Parathyroid adenoma (tissue), 2 donors: ENCODE measurements around the gene ZBTB3.
A peak's percentile ranks its signal among the peaks of the same experiment; 100 is the strongest.

Experiments
- H2AFZ ChIP-seq: fragments of 300-600 bp; sonication (generic); one replicate; pipeline ENCODE4 v1.7.0; 2017; ENCODE audit warnings: antibody characterized with exemption, mild to moderate bottlenecking
- H3K27ac ChIP-seq: fragments of 300-600 bp; sonication (generic); one replicate; pipeline ENCODE4 v1.7.0; 2017
- H3K27me3 ChIP-seq: fragments of 300-600 bp; sonication (generic); one replicate; pipeline ENCODE4 v1.7.0; 2017; ENCODE audit warnings: low read length; ENCODE audit not compliant: control insufficient read depth, insufficient read depth
- H3K36me3 ChIP-seq: fragments of 300-600 bp; sonication (generic); one replicate; pipeline ENCODE4 v1.7.0; 2017; ENCODE audit warnings: low read length; ENCODE audit not compliant: control insufficient read depth, insufficient read depth
- H3K4me1 ChIP-seq: fragments of 300-600 bp; sonication (generic); one replicate; pipeline ENCODE4 v1.7.0; 2017; ENCODE audit warnings: control low read depth
- H3K4me2 ChIP-seq: fragments of 300-600 bp; sonication (generic); one replicate; pipeline ENCODE4 v1.7.0; 2017; ENCODE audit warnings: low read length
- H3K4me3 ChIP-seq: fragments of 300-600 bp; sonication (generic); one replicate; pipeline ENCODE4 v1.7.0; 2017; ENCODE audit warnings: low read depth, low read length
- H3K79me2 ChIP-seq: fragments of 300-600 bp; sonication (generic); one replicate; pipeline ENCODE4 v1.7.0; 2017; ENCODE audit warnings: control low read depth
- H3K9ac ChIP-seq: fragments of 300-600 bp; sonication (generic); one replicate; pipeline ENCODE4 v1.7.0; 2017; ENCODE audit warnings: mild to moderate bottlenecking
- H3K9me3 ChIP-seq: fragments of 300-600 bp; sonication (generic); one replicate; pipeline ENCODE4 v1.7.0; 2017; ENCODE audit warnings: low read length; ENCODE audit not compliant: control insufficient read depth
- TF ChIP-seq, protein P1 (sequence below): fragments of 300-600 bp; sonication (generic); IDR thresholded peaks from one replicate; pipeline ENCODE4 v1.7.0; 2017; ENCODE audit warnings: antibody characterized with exemption, mild to moderate bottlenecking
- donor health status: primary hyperparathyroidism.

ZBTB3 gene

DNA sequence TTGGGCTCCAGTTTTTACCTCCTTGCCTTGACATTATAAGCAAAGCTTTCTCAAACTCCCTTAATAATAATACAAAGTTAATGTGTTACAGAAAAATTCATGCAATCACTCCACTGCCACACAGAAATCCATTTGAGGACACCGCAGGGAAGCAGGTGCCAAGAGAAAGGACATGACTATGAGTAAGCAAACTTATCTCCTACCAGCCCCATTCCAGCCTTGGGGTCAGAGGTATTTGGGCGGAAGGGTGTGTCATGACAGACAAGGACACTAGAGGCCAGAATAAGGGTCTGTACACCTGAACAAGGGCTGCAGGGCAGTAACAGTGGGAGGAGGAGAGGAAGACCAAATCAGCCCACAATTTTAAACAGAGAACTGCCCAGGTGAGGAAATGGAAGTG lies 40.6 kb downstream of the ZBTB3 start:
- Histone ChIP-seq H3K4me3 (no peak overlapping the region), H3K27ac (no peak overlapping the region), H3K4me1 (peaks cover 2% of the 10 kb centered on the region), H3K27me3 (no peaks in the 10 kb centered on the region), H3K4me2 (no peak overlapping the region), H3K36me3 (no peaks in the 10 kb centered on the region), H3K9ac (no peak overlapping the region), H2AFZ (no peak overlapping the region), H3K79me2 (peaks cover 3% of the 10 kb centered on the region), H3K9me3 (no peaks in the 10 kb centered on the region)
- TF ChIP-seq, protein P1, sequence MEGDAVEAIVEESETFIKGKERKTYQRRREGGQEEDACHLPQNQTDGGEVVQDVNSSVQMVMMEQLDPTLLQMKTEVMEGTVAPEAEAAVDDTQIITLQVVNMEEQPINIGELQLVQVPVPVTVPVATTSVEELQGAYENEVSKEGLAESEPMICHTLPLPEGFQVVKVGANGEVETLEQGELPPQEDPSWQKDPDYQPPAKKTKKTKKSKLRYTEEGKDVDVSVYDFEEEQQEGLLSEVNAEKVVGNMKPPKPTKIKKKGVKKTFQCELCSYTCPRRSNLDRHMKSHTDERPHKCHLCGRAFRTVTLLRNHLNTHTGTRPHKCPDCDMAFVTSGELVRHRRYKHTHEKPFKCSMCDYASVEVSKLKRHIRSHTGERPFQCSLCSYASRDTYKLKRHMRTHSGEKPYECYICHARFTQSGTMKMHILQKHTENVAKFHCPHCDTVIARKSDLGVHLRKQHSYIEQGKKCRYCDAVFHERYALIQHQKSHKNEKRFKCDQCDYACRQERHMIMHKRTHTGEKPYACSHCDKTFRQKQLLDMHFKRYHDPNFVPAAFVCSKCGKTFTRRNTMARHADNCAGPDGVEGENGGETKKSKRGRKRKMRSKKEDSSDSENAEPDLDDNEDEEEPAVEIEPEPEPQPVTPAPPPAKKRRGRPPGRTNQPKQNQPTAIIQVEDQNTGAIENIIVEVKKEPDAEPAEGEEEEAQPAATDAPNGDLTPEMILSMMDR: no peak

DNA sequence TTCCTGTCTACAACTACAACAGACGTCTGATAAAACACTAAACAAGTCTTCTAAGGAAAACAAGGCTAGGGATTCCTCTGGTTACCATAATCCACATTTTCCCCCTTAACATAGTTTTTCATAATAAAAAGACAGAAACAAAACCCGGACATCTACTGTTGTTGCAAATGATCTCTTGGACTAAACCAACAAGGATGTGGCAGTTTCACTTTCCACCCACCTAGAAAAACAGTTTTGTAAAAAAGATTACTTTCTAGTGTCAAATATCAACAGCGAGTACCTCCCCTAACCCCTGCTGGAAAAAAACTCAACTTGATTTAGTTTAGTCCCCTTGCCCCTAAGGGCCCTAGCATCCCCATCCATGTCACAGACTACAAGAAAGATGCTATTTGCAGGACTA lies 41.1 kb downstream of the ZBTB3 start:
- H3K27me3 ChIP-seq: no peaks in the 10 kb centered on the region
- TF ChIP-seq, protein P1: no peak
- no peak overlapping the region for H3K4me2 ChIP-seq
- H3K4me3 ChIP-seq: no peak overlapping the region
- H2AFZ ChIP-seq: no peak overlapping the region
- no peak overlapping the region for H3K9ac ChIP-seq
- H3K79me2 ChIP-seq: peaks cover 3% of the 10 kb centered on the region
- peaks cover 2% of the 10 kb centered on the region for H3K4me1 ChIP-seq
- no peaks in the 10 kb centered on the region for H3K9me3 ChIP-seq
- no peak overlapping the region for H3K27ac ChIP-seq
- no peaks in the 10 kb centered on the region for H3K36me3 ChIP-seq

DNA sequence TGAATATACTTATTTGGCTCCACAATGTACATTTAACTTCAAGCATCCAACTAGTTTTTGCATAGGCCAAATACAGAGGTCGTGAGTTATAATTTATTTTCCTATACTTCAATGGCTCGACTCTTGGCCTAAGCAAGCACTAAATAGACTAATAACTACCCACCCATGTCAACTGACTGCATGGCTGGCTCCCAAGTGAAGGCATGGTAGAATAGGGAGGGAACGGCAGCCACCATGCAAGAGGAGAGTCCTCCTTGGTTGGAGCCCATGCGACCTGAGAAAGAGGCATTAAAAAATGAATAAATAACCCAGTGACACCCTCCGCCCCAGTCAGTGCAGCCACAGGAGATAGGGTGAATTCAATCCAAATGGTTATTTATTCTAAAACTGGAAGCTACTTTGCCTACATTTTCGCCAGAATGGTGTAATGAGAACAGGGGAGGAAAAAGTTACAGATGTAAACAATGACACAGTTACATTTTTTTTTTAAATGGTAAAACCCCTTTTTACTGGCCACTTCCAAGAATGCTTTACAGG lies 41.6 kb downstream of the ZBTB3 start:
- TF ChIP-seq, protein P1: no peak
- Histone ChIP-seq H3K27ac (no peak overlapping the region), H3K9ac (no peak overlapping the region), H3K36me3 (no peaks in the 10 kb centered on the region), H3K4me1 (peaks cover 2% of the 10 kb centered on the region), H3K9me3 (no peaks in the 10 kb centered on the region), H3K27me3 (no peaks in the 10 kb centered on the region), H2AFZ (no peak overlapping the region), H3K4me2 (no peak overlapping the region), H3K4me3 (no peak overlapping the region), H3K79me2 (no peaks in the 10 kb centered on the region)

DNA sequence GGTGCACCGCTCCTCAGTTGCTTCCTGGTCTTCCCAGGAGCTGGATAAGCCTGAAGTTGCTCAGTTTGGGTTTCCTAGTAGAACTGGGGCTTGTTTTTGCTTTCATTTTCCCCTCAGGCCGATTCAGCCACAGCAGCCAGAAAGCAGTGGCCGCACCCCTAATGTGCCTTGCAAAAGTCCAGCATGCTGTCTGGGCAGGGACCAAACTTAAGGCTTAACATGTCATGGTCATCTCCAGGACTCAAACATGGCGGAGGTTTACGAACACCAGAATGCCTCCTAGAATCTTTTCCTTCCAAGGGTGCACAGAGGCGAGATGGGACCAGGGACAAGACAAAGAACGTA lies 44.0 kb downstream of the ZBTB3 start:
- Histone ChIP-seq H2AFZ (peak overlapping the region; percentile 93), H3K27ac (peak overlapping the region; percentile 94), H3K4me3 (peak overlapping the region; percentile 63), H3K9ac (no peak overlapping the region), H3K79me2 (no peaks in the 10 kb centered on the region), H3K27me3 (no peaks in the 10 kb centered on the region), H3K4me1 (peaks cover 7% of the 10 kb centered on the region), H3K4me2 (peak overlapping the region; percentile 82), H3K36me3 (no peaks in the 10 kb centered on the region), H3K9me3 (no peaks in the 10 kb centered on the region)
- TF ChIP-seq, protein P1: no peak

DNA sequence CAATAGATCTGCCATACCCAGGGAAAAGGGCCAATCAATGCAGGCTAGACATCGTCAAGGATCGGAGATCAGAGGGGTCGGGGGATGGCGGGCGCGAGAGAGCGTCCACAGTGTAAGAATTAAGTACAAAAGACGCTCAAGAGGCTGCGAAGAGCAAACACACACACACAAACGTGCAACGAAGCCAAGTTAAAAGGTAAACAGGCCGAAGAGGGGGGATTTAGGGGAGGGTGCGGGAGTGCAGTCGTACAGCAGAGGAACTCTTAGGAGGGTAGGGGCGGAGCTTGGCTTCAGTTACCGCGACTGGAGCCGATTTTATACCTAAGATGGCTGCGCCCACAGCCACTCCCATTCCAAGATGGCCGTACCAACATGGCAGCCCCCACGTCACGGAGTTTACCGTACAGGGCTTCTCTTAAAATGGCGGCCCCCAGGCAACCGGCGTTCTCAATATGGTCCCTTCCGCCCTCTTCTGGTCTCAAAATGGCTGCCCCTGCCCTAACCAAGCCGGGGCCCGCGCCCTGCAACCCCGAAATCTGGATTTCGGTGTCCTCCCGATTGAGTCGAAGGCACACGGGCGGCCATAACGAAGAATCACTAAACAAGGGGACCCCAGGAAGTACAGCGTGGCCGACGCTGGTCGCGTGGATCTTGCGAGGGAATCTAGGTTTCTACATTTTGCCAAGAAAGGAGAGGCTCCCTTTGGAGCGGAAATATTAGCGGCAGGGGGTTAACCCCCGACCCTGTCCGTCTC lies 44.5 kb downstream of the ZBTB3 start:
- Histone ChIP-seq H3K4me3 (peak overlapping the region; percentile 63), H3K36me3 (no peaks in the 10 kb centered on the region), H3K79me2 (no peaks in the 10 kb centered on the region), H3K27ac (peak overlapping the region; percentile 94), H3K4me2 (peak overlapping the region; percentile 82), H3K27me3 (no peaks in the 10 kb centered on the region), H2AFZ (peak overlapping the region; percentile 93), H3K9ac (no peak overlapping the region), H3K9me3 (no peaks in the 10 kb centered on the region), H3K4me1 (peaks cover 7% of the 10 kb centered on the region)
- TF ChIP-seq, protein P1: no peak
